Stimulated activated naive CD8-positive, alpha-beta T cell treated with anti-CD3 and anti-CD28 coated beads, Interleukin-15, Interleukin-2, amounts not matched to agents 100 ng/mL and 50 ng/mL, for 24 hours (primary cell): ENCODE results near the gene TENM3.
"Not testable (repeated sequence)": the region's sequence is repeated elsewhere in the genome, so short reads cannot be mapped to it uniquely, and the experiment has no call there.

Experiments used
- H3K27ac Mint-ChIP-seq: one replicate; pipeline ENCODE4 v1.8.0; 2021; ENCODE audit warnings: mild to moderate bottlenecking, mixed read lengths
- H3K27me3 Mint-ChIP-seq: one replicate; pipeline ENCODE4 v1.8.0; 2021; ENCODE audit warnings: mixed read lengths
- H3K36me3 Mint-ChIP-seq: one replicate; pipeline ENCODE4 v1.8.0; 2021; ENCODE audit warnings: low read depth, mixed read lengths
- H3K4me1 Mint-ChIP-seq: one replicate; pipeline ENCODE4 v1.8.0; 2021; ENCODE audit warnings: low read depth, mixed read lengths
- H3K4me3 Mint-ChIP-seq: one replicate; pipeline ENCODE4 v1.8.0; 2021; ENCODE audit warnings: mild to moderate bottlenecking, mixed read lengths
- H3K9me3 Mint-ChIP-seq: one replicate; pipeline ENCODE4 v1.8.0; 2021; ENCODE audit warnings: mixed read lengths

The TENM3 gene

DNA sequence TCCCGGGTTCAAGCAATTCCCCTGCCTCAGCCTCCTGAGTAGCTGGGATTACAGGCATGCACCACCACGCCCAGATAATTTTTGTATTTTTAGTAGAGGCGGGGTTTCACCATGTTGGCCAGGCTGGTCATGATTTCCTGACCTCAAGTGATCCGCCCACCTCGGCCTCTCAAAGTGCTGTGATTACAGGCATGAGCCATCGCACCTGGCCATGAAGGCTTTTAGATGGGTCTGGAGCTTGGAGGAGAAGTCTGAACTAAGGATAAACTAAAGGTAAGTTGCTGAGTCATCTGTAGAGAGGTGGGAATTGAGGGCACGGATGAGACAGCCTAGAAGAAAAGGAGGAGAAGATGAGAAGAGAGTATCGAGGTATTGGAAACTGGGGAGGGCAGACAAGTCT lies at the start of gene TENM3:
Gene TENM3, plus strand, starts transcription at position 199 of the 400 bp plus-strand sequence. CDS start 80,619 bp downstream, outside the sequence.
- not testable (repeated sequence) for H3K27me3 Mint-ChIP-seq, H3K9me3 Mint-ChIP-seq, H3K4me3 Mint-ChIP-seq, H3K4me1 Mint-ChIP-seq, H3K27ac Mint-ChIP-seq, H3K36me3 Mint-ChIP-seq

- Mint-ChIP-seq H3K4me3 (no peak overlapping the region), H3K9me3 (no peaks in the 10 kb centered on the region), H3K36me3 (no peaks in the 10 kb centered on the region), H3K4me1 (no peaks in the 10 kb centered on the region), H3K27ac (no peak overlapping the region), H3K27me3 (peaks cover 2% of the 10 kb centered on the region)
Measured at GRCh38 chr4:182194091-182194824, 48.9 kb upstream of the TENM3 start.

GRCh38 chr4:182197611-182198010 lies 45.6 kb upstream of the TENM3 start:
- Mint-ChIP-seq H3K4me1 (no peaks in the 10 kb centered on the region), H3K36me3 (no peaks in the 10 kb centered on the region), H3K27me3 (no peaks in the 10 kb centered on the region), H3K4me3 (no peak overlapping the region), H3K27ac (no peak overlapping the region), H3K9me3 (no peaks in the 10 kb centered on the region)

DNA sequence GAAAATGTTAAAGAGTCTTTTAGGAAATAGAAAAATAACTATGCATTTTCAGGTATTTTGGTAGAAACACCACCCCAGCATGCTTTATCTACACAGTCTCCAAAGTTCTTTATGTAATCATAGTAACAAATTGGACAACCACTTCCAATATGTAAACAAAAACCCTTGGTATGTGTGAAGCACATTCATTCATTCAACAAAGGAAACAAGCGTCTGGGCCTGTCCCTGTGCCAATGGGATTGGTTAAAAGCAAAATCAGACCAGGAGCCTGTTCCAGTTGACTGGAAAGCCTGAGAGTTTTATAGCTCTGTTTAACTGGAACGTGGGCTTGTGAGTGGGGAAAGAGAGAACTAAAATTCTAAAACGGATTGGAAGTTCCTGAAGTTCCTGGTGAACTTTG lies 41.3 kb upstream of the TENM3 start:
- Mint-ChIP-seq H3K4me1 (no peaks in the 10 kb centered on the region), H3K9me3 (no peaks in the 10 kb centered on the region), H3K36me3 (no peaks in the 10 kb centered on the region), H3K4me3 (no peak overlapping the region), H3K27ac (no peak overlapping the region), H3K27me3 (no peaks in the 10 kb centered on the region)

DNA sequence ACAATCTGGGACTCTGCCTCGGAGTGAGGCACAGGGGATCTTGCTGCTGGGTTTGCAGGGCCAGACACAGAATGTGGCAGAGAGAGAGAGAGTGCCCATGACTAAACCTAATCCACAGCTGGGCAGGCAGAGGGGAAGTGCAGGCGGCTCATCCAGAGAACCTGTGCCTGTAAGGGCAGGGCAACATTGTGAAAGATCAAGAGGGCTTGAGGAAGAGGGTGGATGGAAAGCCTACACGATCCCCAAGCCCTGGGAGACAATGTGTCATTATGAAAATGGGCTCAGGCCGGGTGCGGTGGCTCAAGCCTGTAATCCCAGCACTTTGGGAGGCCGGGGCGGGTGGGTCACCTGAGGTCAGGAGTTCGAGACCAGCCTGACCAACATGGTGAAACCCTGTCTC lies 40.6 kb upstream of the TENM3 start:
- Mint-ChIP-seq H3K27ac (no peak overlapping the region), H3K4me3 (no peak overlapping the region), H3K27me3 (no peaks in the 10 kb centered on the region), H3K4me1 (no peaks in the 10 kb centered on the region), H3K9me3 (no peaks in the 10 kb centered on the region), H3K36me3 (no peaks in the 10 kb centered on the region)

- Mint-ChIP-seq H3K4me3 (no peak overlapping the region), H3K36me3 (no peaks in the 10 kb centered on the region), H3K27me3 (no peaks in the 10 kb centered on the region), H3K4me1 (no peaks in the 10 kb centered on the region), H3K27ac (no peak overlapping the region), H3K9me3 (no peaks in the 10 kb centered on the region)
Measured at GRCh38 chr4:182203872-182204411, 39.3 kb upstream of the TENM3 start.

GRCh38 chr4:182205306-182205705 lies 37.9 kb upstream of the TENM3 start:
- Mint-ChIP-seq H3K4me3 (no peak overlapping the region), H3K9me3 (no peaks in the 10 kb centered on the region), H3K27ac (no peak overlapping the region), H3K27me3 (no peaks in the 10 kb centered on the region), H3K36me3 (no peaks in the 10 kb centered on the region), H3K4me1 (no peaks in the 10 kb centered on the region)

- H3K27me3 Mint-ChIP-seq, result no peaks in the 10 kb centered on the region
- no peak overlapping the region for H3K4me3 Mint-ChIP-seq
- no peak overlapping the region for H3K27ac Mint-ChIP-seq
- no peaks in the 10 kb centered on the region for H3K36me3 Mint-ChIP-seq
- H3K4me1 Mint-ChIP-seq, result no peaks in the 10 kb centered on the region
- no peaks in the 10 kb centered on the region for H3K9me3 Mint-ChIP-seq
Measured at GRCh38 chr4:182206266-182206665, 36.9 kb upstream of the TENM3 start.

DNA sequence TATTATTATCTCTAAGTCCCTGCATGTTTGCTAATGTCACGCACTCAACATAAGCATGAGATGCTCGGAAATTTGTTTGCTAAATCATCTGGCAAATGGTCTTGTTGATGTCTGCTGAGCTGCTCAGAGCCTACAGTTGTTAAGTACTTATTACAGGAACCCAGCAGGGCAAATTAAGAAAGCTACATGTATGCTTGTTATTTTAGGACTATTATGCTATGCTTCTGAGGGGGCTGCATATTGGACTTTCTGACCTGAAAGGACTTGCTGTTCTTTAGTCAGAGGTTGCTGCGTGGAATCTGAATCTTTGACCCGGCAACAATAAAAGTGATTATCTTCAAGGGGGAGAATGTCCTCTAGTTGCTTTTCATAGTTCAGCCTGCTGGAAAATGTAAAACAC lies 36.3 kb upstream of the TENM3 start:
- H3K36me3 Mint-ChIP-seq, result no peaks in the 10 kb centered on the region
- H3K27me3 Mint-ChIP-seq, result no peaks in the 10 kb centered on the region
- no peaks in the 10 kb centered on the region for H3K9me3 Mint-ChIP-seq

GRCh38 chr4:182207830-182208396 lies 35.3 kb upstream of the TENM3 start:
- no peaks in the 10 kb centered on the region for H3K36me3 Mint-ChIP-seq
- no peaks in the 10 kb centered on the region for H3K4me1 Mint-ChIP-seq
- H3K27me3 Mint-ChIP-seq, result no peaks in the 10 kb centered on the region
- H3K4me3 Mint-ChIP-seq, result no peak overlapping the region
- H3K9me3 Mint-ChIP-seq, result no peaks in the 10 kb centered on the region
- no peak overlapping the region for H3K27ac Mint-ChIP-seq

More for the DNA sequence above, 36.3 kb upstream of the TENM3 start:
- H3K4me1 Mint-ChIP-seq, result no peaks in the 10 kb centered on the region
- H3K4me3 Mint-ChIP-seq, result no peak overlapping the region
- no peak overlapping the region for H3K27ac Mint-ChIP-seq

DNA sequence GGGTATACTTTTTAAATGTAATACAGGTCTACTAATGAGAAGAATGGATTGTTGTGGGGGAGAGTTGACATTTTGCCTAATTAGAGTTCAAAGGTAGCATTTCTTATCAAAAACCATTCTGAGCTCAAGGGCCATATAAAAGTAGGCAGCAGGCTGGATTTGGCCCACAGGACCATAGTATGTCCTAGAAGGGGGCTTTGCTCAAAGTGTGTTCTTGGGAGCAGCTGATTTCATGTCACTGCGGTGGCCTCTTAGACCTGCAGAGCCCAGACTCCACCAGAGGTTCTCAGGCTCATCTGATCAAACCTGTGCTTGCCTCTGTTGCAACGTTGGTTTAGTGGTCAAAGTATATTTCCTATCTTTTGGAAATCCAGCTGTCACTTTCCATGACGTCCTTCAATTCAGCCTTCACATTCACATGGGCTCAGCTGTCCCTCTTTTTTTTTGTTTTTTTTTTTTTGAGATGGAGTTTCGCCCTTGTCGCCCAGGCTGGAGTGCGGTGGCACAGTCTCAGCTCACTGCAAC lies 34.6 kb upstream of the TENM3 start:
- no peaks in the 10 kb centered on the region for H3K27me3 Mint-ChIP-seq
- H3K36me3 Mint-ChIP-seq, result no peaks in the 10 kb centered on the region
- no peak overlapping the region for H3K4me3 Mint-ChIP-seq
- H3K27ac Mint-ChIP-seq, result no peak overlapping the region
- H3K9me3 Mint-ChIP-seq, result no peaks in the 10 kb centered on the region
- H3K4me1 Mint-ChIP-seq, result no peaks in the 10 kb centered on the region

DNA sequence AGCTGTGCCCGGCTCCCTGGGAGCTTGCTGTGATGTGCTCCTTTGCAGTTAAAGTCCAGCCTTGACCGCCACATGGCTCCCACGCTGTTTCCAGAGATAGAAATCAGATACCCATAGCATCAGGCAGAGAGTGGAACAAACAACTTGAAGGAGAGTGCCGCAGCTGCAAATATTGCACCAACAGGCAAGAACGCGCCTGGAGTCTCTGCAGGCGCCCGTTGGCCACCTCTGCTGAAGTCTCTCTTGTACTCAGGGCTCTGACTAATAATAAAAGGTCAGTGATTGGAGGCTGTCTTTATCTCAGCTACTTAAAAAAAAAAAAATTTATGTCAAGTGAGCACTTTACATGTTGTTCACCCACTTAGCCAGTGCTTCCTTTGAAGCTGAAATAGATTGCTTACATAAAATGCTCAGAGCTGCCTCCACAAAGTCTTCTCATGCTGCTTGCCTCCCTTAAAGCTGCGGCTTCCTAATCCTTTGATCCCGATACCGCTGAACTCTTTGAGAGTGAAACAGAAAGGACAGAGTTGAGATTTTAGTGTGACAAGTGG lies 30.9 kb upstream of the TENM3 start:
- Mint-ChIP-seq H3K4me1 (no peaks in the 10 kb centered on the region), H3K9me3 (no peaks in the 10 kb centered on the region), H3K36me3 (no peaks in the 10 kb centered on the region), H3K27ac (no peak overlapping the region), H3K27me3 (no peaks in the 10 kb centered on the region), H3K4me3 (no peak overlapping the region)

DNA sequence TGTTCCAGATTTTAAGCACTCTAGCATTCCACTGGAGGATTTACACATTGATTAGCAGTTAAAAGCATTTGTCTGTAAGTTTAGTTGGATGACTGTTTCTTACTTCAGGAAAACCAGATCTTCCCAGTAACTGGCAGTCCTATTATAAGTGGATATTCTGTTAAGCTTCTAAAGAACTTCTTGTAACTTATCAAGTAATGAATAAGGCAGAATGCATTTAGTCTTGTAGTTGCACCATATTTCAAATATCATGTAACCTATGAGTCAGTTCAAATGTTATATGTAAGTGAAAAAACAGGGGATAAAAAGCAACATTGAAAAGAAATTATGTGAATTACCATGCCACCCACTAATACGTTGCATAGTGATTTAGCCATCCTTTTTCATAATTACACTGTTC lies 30.2 kb upstream of the TENM3 start:
- no peaks in the 10 kb centered on the region for H3K27me3 Mint-ChIP-seq
- H3K9me3 Mint-ChIP-seq, result no peaks in the 10 kb centered on the region
- H3K4me3 Mint-ChIP-seq, result no peak overlapping the region
- no peaks in the 10 kb centered on the region for H3K36me3 Mint-ChIP-seq
- H3K27ac Mint-ChIP-seq, result no peak overlapping the region
- no peaks in the 10 kb centered on the region for H3K4me1 Mint-ChIP-seq

DNA sequence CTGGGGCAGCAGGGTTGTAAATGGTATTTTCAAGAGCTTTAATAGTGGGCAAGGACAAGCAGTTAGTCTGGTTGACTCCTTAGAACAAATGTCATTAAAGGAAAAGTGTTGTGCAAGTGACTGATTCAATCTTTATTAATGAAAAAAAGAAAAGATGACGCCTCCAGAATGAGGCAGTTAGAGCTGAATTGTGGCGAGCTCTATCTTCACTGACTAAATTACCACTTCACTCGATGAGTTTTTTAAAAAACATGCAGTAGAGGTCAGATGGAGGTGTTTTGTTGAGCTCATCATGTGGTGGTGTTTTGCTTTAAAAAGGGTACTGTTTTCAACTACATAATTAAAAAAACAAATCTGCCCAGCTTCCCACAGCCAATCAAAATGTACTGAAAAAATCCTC lies 28.1 kb upstream of the TENM3 start:
- Mint-ChIP-seq H3K27me3 (no peaks in the 10 kb centered on the region), H3K9me3 (no peaks in the 10 kb centered on the region), H3K36me3 (no peaks in the 10 kb centered on the region), H3K27ac (no peak overlapping the region), H3K4me3 (no peak overlapping the region), H3K4me1 (no peaks in the 10 kb centered on the region)

DNA sequence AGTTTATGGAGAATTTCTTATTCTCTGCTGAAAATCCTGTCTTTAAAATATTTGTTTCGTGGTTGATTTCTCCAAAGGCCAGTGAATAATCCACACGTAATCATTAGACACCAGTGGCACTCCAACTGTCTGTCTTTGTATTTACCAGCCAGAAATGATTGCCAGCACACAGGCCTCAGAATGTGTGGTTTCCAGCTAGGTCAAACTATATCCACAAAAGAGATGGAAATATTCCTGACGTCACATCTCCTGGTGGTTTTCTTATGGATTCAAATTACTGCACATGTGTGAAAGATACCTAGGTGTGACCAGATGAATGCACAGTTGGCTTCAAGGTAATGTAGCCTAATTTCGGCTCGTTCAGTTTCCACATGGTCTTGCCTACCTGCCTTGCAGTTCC lies 27.2 kb upstream of the TENM3 start:
- Mint-ChIP-seq H3K36me3 (no peaks in the 10 kb centered on the region), H3K4me1 (no peaks in the 10 kb centered on the region), H3K27ac (no peak overlapping the region), H3K9me3 (no peaks in the 10 kb centered on the region), H3K27me3 (no peaks in the 10 kb centered on the region), H3K4me3 (no peak overlapping the region)
